Fibroblast of lung (primary cell): ENCODE results near the gene PPME1.

ENCODE experiments used
- EZH2 ChIP-seq: IDR thresholded peaks from 2 replicates; pipeline ENCODE4 v1.5.1; 2012; ENCODE audit warnings: low read length, control low read depth, mild to moderate bottlenecking; ENCODE audit errors: missing control alignments
- TF ChIP-seq, protein P1 (sequence below), 2 donors: IDR thresholded peaks in 1 of 2; conservative IDR thresholded peaks in 1 of 2; 1 replicate in 1 of 2; 2 replicates in 1 of 2; pipeline ENCODE4 v1.5.1; 2011 to 2012; ENCODE audit warnings: low read length in 2 of 2, control low read depth in 1 of 2, inconsistent platforms in 1 of 2, low read depth in 1 of 2, mild to moderate bottlenecking in 1 of 2

GRCh38 chr11:74257959-74258553 is 87.0 kb downstream of the PPME1 start:
- TF ChIP-seq, protein P1, sequence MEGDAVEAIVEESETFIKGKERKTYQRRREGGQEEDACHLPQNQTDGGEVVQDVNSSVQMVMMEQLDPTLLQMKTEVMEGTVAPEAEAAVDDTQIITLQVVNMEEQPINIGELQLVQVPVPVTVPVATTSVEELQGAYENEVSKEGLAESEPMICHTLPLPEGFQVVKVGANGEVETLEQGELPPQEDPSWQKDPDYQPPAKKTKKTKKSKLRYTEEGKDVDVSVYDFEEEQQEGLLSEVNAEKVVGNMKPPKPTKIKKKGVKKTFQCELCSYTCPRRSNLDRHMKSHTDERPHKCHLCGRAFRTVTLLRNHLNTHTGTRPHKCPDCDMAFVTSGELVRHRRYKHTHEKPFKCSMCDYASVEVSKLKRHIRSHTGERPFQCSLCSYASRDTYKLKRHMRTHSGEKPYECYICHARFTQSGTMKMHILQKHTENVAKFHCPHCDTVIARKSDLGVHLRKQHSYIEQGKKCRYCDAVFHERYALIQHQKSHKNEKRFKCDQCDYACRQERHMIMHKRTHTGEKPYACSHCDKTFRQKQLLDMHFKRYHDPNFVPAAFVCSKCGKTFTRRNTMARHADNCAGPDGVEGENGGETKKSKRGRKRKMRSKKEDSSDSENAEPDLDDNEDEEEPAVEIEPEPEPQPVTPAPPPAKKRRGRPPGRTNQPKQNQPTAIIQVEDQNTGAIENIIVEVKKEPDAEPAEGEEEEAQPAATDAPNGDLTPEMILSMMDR (conservative IDR thresholded peaks at IDR 0.05 in 1 of 2, IDR thresholded peaks at IDR 0.05 in 1 of 2; ENCODE audit: low read depth in 1 of 2, low read length in 2 of 2): no peak
- no peak for TF ChIP-seq EZH2
